Kidney tubule cell (primary cell): Measurements from ENCODE around the gene LYZL6.
A peak's percentile ranks its signal among the peaks of the same experiment; 100 is the strongest.

Source experiments
- DNase-seq: peaks from one replicate; pipeline ENCODE4 v3.0.0-alpha.2; 2018; ENCODE audit warnings: low spot score

LYZL6 gene, protein sequence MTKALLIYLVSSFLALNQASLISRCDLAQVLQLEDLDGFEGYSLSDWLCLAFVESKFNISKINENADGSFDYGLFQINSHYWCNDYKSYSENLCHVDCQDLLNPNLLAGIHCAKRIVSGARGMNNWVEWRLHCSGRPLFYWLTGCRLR

DNA sequence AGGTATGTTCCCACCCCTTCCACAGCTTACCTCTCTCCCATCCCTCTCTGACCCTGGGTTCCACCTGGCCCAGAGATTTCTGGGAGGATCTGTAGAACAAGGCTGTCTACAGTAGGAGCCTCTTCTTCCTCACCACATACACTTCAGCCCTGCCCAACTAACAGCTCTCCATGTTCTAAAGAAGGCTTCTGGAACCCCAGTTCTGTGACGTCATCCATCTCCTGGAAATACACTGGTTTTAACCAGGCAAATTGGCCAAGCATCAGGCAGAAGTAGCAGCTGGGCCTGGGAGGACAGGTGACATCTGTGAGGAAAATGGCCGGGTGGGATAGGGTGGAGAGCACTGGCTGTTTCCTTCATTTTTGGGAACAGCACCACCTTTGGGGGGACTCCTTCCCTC lies at the start of gene LYZL6:
Gene LYZL6 (minus strand): TSS at position 177 of the 400 bp plus-strand sequence. CDS start 4,357 bp downstream, outside the sequence.
- no peak for DNase-seq

DNA sequence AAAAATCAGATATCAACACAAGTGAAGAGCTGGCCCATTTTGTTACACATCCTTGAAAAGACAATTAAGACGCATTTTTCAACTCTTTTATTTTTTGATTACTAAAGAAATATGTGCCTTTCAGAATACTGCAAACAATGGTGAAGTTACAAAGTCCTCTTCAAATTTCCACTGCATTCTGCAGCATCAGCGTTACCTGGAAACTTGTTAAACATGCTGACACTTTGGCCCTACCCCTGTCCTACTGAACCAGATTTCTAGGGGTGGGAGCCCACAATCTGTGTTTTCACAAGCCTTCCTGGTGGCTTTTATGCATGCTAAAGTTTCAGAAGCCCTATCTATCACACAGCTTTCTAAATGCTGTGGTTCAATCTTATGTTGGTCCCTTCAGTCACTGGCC lies 47.6 kb upstream of the LYZL6 start:
- DNase-seq, result no peak

DNA sequence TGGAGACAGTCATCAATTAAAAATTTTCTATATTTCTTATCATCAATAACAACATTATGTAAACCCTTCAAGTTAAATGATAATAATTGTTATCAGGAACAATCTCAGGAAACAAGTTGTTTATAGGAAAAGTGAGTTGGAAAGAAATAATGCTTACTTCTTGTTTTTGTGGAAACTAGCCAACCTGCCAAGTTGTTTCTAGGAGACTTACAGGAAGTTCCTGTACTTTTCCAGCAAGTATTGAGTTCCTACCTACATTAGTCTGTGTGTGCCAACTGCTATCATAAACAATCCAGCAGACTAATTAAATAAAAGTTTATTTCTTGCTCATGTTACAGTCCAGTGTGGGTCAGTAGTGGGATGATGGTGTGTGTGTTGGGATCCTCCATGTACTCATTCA lies 44.7 kb upstream of the LYZL6 start:
- DNase-seq, result no peak

GRCh38 chr17:35986643-35987042 lies 43.1 kb upstream of the LYZL6 start, which contains the start of gene CCL14:
Gene CCL14 (minus strand): TSS chr17:35986729. CDS start chr17:35986649, 80 bp downstream.
- no peak for DNase-seq

GRCh38 chr17:35984140-35984539 lies 40.6 kb upstream of the LYZL6 start:
- no peak for DNase-seq

DNA sequence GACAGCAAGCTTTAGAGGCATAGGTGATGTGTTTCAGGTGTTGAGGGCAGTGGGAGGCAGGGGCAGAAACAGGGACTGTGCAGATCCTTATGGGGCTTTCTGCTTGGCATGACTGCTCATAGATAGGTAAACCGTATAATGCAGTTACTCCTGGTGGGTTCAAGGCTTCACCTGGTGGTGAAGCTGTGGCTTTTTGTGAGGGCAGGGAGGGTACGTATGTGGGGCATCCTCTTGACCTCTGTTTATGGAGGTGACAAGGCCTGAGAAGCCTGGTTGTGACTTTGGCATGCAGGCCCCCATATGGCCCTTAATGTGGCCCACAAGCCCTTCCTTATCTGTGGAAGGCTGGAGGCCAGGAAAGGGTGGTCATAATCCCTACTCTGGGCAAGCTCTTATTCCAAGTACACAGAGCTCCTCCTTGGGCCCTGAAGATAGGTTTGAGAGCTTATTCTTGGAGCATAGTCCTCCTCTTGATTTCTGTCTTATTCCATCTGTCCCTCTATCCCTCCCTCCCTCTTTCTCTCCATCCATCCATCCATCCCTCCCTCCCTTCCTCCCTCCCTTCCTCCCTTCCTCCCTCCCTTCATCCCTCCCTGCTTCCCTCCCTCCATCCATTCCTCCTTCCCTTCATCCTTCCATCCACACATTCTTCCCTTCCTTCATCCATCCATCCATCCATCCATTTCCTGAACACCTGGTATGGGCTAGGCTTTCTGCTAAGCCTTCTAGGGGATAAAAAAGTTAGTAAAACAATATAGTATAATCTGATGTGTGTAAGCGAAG lies 39.1 kb upstream of the LYZL6 start:
- no peak for DNase-seq

- no peak for DNase-seq
These were observed 38.4 kb upstream of the LYZL6 start for GRCh38 chr17:35981908-35982330.

- no peak for DNase-seq
These were observed 37.7 kb upstream of the LYZL6 start, which contains the start of gene CCL16 for GRCh38 chr17:35981246-35981645. Gene CCL16 (minus strand): TSS chr17:35981497. CDS start chr17:35981420, 77 bp downstream.

GRCh38 chr17:35978346-35978745 lies 34.8 kb upstream of the LYZL6 start:
- no peak for DNase-seq

DNA sequence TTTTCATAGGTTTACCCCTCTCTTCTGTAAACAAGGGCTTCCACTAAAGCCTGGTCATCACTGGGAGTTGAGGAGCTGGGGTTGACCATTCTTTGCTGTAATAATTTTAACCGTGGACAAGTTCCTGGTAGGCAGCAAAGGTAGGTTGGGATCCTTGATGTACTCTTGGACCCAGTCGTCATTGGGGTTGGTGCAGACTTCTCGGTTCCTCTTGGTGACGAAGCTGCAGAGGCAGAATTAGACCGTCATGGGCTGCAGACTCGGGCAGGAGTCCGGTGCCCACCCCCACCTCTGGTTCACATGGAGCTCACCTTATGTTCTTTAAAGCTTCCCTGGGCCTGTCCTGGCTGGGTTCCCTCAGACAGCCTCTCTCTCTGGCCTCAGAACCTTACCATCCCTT lies 34.0 kb upstream of the LYZL6 start:
- no peak for DNase-seq

- peak; percentile 22 for DNase-seq
These were observed 30.1 kb upstream of the LYZL6 start for GRCh38 chr17:35973333-35974260.

GRCh38 chr17:35972945-35973332 lies 29.4 kb upstream of the LYZL6 start:
- no peak for DNase-seq

- no peak for DNase-seq
These were observed 29.0 kb upstream of the LYZL6 start for GRCh38 chr17:35972535-35972934.

DNA sequence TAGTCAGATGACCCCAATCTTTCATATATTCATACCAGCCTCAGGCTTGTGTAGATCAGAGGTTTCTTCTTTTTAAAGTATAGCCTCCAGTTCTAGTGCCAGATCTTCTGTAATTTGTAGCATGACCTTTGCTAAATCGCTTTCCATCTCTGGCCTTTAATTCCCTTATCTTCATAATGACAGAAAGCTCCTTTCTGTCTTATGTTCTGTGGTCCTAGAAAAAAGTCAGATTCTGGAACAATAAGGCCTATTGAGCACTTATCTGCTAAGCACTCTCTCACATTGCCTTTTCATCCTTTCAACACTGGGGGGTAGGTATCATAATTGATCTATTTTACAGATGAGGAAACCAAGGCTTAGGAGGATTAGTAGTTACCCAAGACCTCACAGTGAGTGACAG lies 28.6 kb upstream of the LYZL6 start:
- DNase-seq, result no peak

GRCh38 chr17:35969558-35970380 lies 26.3 kb upstream of the LYZL6 start:
- peak; percentile 77 for DNase-seq

DNA sequence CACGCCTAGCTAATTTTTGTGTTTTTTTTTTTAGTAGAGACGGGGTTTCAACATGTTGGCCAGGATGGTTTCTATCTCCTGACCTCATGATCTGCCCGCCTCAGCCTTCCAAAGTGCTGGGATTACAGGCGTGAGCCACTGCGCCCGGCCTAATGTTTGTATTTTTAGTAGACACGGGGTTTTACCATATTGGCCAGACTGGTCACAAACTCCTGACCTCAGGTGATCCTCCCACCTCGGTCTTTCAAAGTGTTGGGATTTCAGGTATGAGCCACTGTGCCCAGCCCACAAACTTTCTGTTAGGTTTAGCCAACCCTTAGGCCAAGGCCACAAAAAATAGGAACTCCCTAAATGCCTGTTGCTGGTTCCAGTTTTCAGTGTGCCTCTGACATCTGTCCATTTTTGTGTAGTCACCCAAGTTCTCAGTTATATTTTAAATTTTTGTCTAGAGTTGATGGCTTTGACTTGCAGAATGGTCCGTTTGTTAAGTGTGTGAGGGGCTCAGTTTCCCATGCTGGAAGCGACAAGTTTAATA lies 25.1 kb upstream of the LYZL6 start:
- DNase-seq, result no peak

GRCh38 chr17:35965272-35965671 lies 21.8 kb upstream of the LYZL6 start:
- no peak for DNase-seq

- no peak for DNase-seq
These were observed 20.1 kb upstream of the LYZL6 start for GRCh38 chr17:35963663-35964062.

GRCh38 chr17:35953720-35954119 lies 10.2 kb upstream of the LYZL6 start:
- no peak for DNase-seq

DNA sequence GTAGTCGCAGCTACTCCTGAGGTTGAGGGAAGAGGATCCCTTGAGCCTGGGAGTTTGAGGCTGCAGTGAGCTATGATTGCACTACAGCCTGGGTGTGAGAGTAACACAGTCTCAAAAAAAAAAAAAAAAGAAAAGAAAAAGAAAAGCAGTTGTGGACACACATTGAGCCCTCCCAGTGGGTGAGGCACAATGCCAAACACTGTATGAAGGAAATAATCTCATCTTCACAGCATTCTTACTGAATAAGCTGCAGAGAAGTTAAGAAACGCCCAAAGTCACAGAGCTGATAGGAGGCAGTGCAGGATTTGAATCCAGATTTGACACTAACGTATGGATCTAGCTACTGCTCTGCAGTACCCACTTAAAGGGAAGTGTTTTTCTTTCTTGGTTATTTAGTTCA lies 5.9 kb upstream of the LYZL6 start:
- DNase-seq, result no peak

- DNase-seq, result no peak
These were observed 4.6 kb upstream of the LYZL6 start for GRCh38 chr17:35948092-35948491.
